Neural cell (in vitro differentiated cells): ENCODE data around the gene NIPA2.

Source experiments
- CTCF ChIP-seq: fragments of 450-650 bp; IDR thresholded peaks from 2 replicates; pipeline ENCODE4 v1.5.1; 2014; ENCODE audit warnings: antibody characterized with exemption, mild to moderate bottlenecking, moderate library complexity; ENCODE audit not compliant: poor library complexity, severe bottlenecking
- SMC3 ChIP-seq: fragments of 450-650 bp; conservative IDR thresholded peaks from 2 replicates; pipeline ENCODE4 v1.6.1; 2014; ENCODE audit warnings: antibody characterized with exemption, mild to moderate bottlenecking, moderate library complexity; ENCODE audit not compliant: poor library complexity

- TF ChIP-seq CTCF (no peak), SMC3 (no peak)
Observed at GRCh38 chr15:22883196-22883595, 44.7 kb downstream of the NIPA2 start.
